ENCODE measurements around the gene BATF.

DNA sequence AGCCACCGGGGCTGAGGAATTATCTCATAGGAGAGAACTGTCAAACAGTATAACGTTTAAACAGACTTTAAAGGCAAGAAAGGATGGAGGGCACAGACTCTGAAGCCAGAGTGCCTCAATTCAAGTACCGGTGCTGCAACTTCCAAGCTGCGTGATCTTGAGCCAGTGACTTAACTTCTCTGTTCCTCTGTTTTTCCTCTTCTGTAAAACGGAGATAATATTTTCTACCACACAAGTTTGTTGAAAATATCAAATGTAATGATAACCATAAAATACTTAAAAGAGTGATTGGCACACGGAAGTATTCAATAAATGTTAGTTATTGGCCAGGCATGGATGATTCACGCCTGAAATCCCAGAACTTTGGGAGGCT lies 18.2 kb downstream of the BATF start:
- TF ChIP-seq SUZ12 (IDR thresholded peaks at IDR 0.05) (no peak), TARDBP (IDR thresholded peaks at IDR 0.05) (no peak), NFRKB (IDR thresholded peaks at IDR 0.05) (no peak), FOXA1 (IDR thresholded peaks at IDR 0.05) (no peak), HDGF (IDR thresholded peaks at IDR 0.05; ENCODE audit: borderline replicate concordance) (no peak), SP1 (IDR thresholded peaks at IDR 0.05) (no peak)

All from HEK293T (cell line).